Coronary artery (tissue), 2 donors: ENCODE measurements around the gene ELK4.

ENCODE experiments used
- DNase-seq: peaks from one replicate; pipeline ENCODE4 v3.0.0-alpha.2; 2017; ENCODE audit warnings: low spot score
- H3K27ac ChIP-seq, 2 donors: fragments of 200-600 bp; sonication (generic); one replicate each; pipeline ENCODE4 v1.5.1; 2016 to 2019
- H3K4me3 ChIP-seq: fragments of 200-600 bp; sonication (generic); 2 replicates; pipeline ENCODE4 v1.5.1; 2016; ENCODE audit warnings: mild to moderate bottlenecking, moderate library complexity
- CTCF ChIP-seq: fragments of 200-600 bp; sonication (generic); IDR thresholded peaks from one replicate; pipeline ENCODE4 v1.5.1; 2019; ENCODE audit warnings: antibody characterized with exemption

ELK4 gene

DNA sequence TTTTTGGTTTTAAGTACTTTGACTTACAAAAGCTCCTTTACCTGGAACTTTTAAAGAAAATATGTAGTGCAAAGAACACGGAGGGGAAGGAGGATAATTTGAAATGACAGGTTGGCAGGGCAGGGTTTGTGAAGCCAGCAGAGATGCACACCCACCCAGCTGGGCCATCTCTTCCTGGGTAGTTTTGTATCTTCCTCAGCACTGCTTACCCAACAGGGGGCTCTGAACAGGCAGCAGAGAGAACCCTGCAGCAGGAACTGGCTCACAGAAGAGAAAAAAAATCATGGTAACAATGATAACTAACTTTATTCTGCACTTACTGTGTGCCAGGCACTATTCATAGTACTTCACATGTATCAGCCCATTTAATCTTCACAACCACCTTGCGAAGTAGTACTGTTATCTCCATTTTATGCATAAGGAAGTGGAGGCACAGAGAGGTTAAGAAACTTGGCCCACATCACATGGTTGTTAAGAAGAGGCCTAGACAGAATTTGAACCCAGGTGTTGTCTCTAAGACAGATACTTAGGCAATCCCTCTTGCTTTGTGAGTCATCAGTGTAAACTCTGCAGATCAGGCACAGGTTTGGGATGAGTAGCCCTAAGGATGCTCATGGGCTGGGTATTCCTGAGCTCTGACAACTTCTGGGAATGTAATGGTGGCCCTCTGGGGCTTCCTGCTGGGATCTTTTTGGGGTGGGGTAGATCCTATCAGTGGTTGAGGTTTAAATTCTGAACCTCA lies 60.8 kb downstream of the ELK4 start:
- H3K27ac ChIP-seq = no peak overlapping the region
- DNase-seq = no peak

DNA sequence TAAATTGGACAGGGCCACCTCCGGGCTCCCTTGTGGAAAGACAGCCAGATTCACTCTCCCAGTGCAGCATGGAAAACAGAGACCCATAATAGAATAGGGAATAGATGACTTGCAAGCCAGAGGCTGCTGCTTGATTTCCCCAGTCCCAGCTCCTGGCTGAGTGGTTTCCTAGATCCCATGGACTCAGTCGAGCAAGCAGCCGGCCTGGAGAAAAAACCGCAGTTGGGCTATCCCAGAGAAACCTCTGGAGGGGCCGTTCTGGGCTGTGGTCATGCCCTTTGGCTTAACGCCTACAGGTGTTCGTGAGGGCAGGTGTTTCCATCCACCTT lies 61.7 kb downstream of the ELK4 start:
- no peak overlapping the region for H3K27ac ChIP-seq
- no peak overlapping the region for H3K4me3 ChIP-seq
- no peak for TF ChIP-seq CTCF
- DNase-seq = no peak

More for the DNA sequence above, 60.8 kb downstream of the ELK4 start:
- no peak overlapping the region for H3K4me3 ChIP-seq
- TF ChIP-seq CTCF = no peak

- TF ChIP-seq CTCF = no peak
- H3K4me3 ChIP-seq = peak overlapping the region; percentile 67
- DNase-seq = no peak
- no peak overlapping the region for H3K27ac ChIP-seq
These were observed 62.2 kb downstream of the ELK4 start for GRCh38 chr1:205569411-205570172.

- no peak for TF ChIP-seq CTCF
- Histone ChIP-seq H3K27ac (no peak overlapping the region), H3K4me3 (peak overlapping the region; percentile 67)
- DNase-seq = peak; percentile 38
These were observed 63.1 kb downstream of the ELK4 start for GRCh38 chr1:205568469-205569361.

GRCh38 chr1:205568135-205568468 lies 63.7 kb downstream of the ELK4 start:
- H3K4me3 ChIP-seq = no peak overlapping the region
- TF ChIP-seq CTCF = no peak
- H3K27ac ChIP-seq = no peak overlapping the region
- DNase-seq = no peak

DNA sequence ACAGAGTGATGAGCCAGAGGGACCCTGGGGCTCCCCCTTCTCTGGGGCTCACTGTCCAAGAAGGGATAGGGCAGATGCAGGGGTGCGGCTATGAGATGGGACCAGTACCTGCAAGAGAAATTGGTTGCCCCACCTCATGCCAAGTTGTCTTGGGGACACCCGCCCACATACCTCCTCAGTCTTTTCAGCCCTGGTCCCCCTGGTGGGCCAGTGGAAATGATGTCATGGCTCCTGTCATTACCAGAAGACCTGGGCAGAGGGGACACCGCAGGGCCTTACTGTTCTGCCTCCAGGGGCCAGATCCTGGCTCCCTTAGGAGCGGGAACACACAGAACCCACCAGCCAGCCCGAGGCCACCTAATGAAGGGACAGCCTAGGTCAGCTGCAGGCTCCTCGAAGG lies 64.1 kb downstream of the ELK4 start:
- Histone ChIP-seq H3K27ac (no peak overlapping the region), H3K4me3 (no peak overlapping the region)
- peak; percentile 49 for DNase-seq
- no peak for TF ChIP-seq CTCF
